Activated CD4-positive, CD25-positive, alpha-beta regulatory T cell (primary cell): ENCODE results near the gene AGXT.

Experiments
- DNase-seq, 4 experiments: peaks; one replicate each; lab custom pipeline; 2025; lab: John Stamatoyannopoulos, UW

AGXT gene

DNA sequence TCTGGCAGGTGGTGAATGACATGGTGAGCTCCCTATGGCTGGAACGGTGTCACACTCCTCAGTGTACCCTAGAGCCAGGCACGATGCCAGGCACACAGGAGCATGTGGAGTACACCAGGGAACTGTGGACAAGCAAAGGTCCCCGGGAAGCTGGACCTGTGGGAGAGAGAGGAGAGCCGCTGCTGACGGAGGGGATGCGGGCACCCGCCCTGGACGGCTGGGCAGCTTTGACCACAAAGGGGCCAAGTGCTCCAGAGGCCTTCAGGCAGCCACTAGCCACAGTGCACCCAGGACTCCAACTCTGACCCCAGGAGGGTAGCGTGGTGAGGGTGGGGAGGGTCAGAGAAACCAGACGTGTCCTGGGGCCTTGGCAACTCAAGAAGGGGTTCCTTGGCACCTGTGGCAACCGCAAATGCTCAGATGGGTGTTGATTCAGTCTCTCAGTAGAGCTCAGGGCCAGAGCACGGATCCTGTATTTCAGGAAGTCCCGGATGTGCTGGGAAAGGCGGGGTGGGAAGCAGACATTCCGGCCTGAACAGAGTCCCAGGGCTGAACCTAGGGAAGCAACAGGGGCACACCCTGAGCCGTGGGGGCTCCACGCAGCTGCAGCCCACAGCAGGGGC, 29.6 kb downstream of the AGXT start:
- DNase-seq = no peak

- no peak for DNase-seq
These were observed 30.3 kb downstream of the AGXT start for GRCh38 chr2:240898731-240899467.

DNA sequence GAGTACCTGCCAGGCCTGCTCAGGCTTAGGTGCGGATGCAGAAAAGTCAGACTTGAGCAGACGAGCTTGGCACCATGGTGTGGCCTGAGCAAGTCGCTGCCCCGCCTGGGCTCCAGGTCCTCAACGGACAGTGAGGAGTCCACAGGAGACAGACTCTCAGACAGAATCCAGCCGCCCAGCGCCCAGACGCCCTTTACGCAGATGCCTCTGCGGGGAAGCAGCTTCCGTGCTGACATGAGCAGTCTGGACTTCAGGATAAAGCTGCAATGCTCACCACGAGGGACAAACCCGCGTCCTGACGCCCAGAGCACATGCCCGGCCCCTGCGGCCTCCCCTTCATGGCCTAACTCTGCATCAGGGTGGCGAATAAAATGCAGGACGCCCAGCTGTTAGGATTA, 30.8 kb downstream of the AGXT start:
- DNase-seq = no peak

DNA sequence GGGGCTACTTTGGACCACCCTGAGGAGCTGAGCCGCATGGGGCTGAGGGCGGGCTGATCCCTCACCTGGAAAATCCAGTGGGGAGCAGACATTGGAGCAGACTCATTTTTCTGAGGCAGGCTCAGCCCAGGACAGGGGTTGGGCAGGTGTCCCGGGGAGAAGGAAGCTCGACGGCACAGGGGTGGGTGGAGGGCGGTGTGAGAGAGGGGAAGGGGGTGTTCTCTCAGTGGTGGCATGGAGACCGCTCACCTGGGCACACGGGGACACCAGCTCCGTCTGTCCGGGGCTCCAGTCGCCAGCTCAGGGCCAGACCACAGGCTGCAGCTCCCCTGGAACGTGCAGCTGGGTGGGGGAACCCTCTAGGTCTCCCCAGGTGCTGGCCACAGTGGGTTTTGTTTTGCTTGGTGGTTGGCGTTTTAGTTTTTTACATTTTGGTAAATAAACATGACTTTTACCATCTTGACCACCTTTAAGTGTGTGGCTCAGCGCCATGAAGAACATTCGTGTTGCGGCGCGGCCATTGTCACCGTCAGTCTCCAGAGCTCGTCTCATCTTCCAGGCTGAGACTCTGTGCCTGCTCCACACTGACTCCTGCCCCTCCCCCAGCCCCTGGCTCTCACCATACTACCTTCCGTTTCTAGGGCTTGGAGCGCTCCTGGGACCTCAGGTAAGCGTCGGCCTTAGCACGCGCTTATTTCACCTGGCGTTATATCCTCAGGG, 31.7 kb downstream of the AGXT start:
- DNase-seq = no peak

DNA sequence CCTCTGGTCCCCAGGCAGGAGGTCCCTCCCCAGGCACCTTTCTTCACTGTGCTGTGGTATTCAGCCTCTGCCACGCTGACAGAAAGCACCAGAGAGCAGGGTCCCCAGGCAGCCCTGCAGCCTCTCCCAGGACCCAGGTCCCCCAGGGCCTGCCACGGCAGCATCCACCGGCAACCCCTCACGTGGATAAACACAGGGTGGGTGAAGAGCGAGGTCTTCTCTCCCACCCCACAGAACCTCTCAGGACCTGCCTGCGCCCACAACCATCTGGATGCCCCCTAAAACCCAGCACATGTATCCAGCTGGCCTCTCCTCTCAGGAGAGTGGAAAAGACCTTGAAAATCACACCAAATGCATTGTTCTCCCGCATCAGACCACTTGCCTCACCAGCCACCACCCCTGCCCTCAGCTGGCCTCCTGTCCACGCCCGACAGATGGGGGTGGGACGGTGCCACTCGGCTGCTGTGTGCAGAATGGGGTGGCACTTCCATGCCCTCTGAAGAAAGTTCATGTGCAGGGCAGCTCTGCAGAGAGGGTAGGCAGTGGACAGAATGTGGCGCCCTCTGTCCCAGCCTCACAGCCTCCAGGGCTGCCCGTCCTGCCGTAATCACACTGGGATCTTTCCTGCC, 33.5 kb downstream of the AGXT start:
- DNase-seq = no peak

- no peak for DNase-seq
These were observed 34.0 kb downstream of the AGXT start for GRCh38 chr2:240902615-240903041.

DNA sequence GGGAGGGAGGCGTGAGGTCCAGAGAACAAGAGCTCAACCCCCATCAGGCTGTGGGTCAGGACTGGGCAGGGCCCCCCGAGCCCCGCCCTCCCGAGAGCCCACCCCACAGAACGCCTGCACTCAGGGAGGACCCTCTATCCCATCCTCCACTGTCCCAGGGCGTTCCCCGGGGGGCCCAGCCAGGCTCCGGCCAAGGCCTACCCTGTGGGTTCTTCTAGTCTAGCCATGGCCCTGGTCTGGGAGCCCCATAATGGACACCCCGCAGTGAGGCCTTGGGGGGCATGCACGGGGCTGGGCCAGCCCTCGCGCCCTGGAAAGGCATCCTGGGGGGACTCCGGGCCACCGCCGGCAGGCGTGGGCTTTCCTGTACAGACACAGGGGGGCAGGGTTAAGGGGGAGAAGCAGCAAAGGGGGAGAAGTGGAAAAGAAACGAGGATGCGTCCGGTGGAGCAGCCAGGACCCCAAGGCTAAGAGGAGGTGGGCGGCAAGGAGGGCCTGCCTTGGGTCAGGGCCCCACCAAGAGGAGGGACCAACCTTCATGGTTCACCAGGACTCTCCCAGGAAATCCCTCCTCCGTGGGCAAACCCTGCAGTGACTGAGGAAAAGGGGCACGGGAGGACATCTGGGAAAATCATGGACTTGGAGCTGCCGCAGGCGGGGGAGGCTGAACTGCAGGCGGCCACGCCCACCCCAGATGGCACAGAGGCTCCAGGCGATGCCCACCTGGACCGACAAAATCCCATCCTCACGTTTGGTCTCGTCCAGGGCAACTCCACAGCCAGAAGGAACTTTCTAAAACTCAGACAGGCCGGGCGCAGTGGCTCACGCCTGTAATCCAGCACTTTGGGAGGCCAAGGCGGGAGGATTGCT, 34.8 kb downstream of the AGXT start:
- DNase-seq = no peak

- no peak for DNase-seq
These were observed 35.9 kb downstream of the AGXT start for GRCh38 chr2:240904216-240905175.

- no peak for DNase-seq
These were observed 36.7 kb downstream of the AGXT start for GRCh38 chr2:240905176-240905781.

DNA sequence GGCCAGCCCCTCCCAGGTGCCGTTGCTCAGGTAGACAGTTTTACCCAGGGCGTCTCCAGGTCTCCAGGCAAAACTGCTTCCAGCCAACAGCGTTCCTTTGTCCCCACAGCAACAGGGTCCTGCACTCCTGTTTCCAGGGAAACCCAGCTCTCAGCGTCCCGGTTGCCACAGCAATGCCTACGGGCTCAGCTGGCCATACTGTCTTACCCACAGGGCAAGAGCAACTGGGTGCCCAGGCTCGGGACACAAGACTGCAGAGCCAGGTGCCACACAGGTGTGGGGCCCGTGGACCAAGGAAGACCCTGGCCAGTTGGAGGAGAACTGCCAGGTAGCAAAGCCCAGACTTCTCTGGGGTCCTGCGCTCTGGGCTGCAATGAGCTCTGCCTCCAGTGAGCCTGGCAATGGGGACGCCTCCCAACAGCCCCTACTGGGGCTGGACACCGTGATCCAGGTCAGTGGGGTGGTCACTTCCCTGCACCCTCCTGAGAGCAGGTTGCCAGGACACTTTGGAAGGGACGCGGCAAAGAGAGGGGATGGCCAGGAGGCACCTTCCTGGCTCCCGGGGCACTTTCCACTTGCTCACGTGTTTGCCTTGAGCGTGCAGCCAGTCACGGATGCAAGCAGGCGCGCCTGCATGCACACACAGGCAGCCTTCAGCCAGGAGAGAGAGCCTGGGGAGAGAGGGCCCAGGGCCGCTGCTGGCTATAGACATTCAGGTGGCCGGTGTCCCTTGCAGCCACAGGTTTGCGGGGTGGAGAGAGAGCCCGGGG, 37.7 kb downstream of the AGXT start, which contains the start of gene CROCC2:
Gene CROCC2 (plus strand): TSS at position 196 of the 770 bp plus-strand sequence. CDS start 178 bp downstream, at position 374.
- DNase-seq = no peak

DNA sequence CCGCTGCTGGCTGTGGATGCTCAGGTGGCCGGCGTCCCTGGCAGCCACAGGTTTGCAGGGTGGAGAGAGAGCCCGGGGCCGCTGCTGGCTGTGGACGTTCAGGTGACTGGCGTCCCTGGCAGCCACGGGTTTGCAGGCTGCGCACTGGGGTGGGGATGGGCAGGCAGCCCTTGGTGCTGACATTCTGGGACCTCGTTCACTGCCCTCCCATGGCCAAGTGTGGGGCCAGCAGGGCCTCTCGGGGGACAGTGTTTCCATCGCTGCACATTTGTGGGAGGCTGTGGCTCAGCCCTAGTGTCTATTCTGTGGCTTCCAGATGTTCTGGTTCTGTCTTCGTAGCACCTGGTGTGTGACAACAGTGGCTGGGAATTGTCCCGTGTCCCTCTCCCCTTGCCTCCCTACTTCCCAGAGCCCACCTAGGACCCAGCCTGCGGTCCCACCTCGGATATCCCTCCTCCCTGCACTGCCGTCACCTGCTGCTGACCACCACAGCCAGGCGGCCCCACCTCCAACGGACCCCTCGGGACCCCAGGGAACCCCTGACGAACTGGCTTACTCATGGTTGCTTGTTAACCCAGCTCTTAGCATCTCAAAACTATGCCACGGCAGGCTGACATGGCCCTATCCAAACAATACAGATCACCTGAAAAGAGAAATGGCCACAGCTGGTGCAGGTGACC, 38.4 kb downstream of the AGXT start:
- no peak for DNase-seq

DNA sequence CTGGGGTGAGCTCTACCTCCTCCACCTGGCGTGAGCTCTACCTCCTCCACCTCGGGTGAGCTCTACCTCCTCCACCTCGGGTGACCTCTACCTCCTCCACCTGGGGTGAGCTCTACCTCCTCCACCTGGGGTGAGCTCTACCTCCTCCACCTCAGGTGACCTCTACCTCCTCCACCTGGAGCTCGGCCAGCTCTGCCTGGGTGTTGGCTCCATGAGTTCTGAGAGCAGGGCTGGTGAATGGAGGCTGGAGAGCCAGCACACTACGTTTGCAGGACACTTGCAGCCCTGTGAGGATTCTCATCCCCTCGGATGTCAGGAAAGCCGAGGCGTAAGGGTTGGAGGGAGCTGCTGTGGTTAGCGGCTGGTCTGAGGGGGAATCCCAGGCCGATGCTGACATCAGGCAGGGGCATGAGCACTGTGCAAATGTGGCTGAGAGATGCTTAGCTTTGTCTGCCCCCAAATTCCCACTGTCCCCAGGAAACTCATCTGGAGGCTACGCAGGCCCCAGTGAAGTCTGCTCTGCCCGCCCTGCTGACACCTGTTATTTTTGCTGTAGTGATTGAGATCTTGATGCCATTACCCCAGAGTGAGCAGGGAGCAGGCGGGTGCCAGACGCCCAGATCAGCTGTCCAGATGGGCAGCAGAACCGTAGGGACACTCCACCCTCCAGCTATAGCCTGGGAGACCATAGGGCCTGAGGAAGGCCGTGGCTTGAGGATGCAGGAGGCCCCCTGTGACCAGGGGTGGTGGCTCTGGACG, 40.8 kb downstream of the AGXT start:
- DNase-seq = no peak

GRCh38 chr2:240911641-240912265, 43.1 kb downstream of the AGXT start:
- no peak for DNase-seq

DNA sequence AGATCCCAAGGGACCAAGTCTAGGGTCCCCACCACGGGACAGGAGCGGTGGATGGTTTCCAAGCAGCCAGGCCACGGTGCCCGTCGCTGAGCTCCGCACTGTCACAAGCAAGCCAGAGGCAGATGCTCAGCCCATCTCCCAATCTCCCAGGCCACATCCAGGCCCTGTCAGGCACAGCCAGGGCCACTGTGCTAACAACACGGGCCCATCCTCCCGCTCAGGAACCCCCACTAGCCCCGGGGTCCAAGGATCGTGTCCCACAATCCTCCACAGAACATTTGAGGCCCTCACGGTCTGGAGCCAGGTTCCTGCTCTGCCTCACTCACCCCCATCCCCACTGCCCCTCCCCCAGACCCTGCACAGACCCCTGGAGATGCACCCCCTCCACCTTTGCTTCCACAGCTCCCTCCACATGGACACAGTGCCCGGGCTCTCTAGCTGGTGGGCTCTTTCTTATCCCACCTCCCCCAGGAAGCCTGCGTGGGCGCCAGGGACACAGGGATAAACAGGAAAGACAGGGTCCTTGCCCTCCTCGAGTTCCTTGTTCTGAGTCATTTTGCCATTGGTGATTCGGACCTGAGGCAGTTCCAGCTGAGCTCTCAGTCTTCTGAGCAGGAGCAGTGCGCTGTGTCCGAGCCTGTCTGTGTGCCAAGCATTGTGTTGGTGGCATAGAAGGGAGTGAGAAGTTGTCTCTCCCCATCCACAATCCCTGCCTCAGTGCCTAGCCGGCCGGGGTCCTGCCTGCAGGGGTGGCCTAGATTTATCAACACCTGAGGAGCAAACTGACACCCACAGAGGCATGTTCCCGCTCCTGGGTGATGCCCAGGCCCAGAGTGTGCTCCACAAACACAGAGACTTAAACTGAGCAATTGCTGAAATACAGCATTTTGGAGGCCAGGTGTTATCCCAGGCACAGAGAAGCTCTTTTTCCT, 44.5 kb downstream of the AGXT start:
- DNase-seq = no peak

GRCh38 chr2:240913810-240914644, 45.4 kb downstream of the AGXT start:
- peak; percentile 20 to 63 (median 24) for DNase-seq
